ENCODE results near the gene CDH8.
A peak's percentile ranks its signal among the peaks of the same experiment; 100 is the strongest.
"Not testable (repeated sequence)": the region's sequence is repeated elsewhere in the genome, so short reads cannot be mapped to it uniquely, and the experiment has no call there.

CDH8 gene

GRCh38 chr16:61926766-61927165 is 109.5 kb downstream of the CDH8 start:
- DNase-seq = no peak

DNA sequence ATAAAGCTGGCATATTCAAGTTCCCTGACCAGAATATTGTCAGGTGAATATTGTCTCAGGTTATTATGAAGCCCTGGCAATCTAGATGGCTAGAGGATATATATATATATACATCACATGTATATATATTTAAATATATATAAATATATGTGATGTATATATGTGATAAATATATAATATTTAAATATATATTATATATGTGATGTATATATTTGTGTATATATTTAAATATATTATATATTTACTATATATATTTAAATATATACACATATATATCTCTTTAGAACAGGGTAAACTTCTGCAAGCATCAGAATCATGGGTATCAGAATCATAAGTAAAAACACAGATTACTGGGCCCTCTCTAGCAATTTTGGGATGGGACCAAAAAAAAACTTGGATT is 112.6 kb downstream of the CDH8 start:
- DNase-seq = no peak

DNA sequence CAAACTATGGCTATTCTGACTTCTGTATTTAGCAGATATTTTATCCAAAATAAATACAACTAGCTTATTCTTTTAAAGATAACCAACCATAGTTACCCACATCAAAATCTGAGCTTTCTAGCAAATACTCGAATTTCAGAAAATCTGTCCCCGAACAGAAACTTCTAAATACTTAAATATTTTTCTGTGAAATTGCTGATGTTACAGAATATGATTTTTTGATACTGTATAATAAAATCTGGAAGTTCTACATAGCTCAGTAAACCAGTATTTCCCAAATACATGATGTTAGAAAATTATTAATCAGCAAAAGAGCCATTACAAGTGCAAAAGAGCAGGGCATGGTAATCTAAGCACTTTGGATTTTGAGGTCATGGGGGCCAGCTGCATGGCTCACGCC is 114.9 kb downstream of the CDH8 start:
- DNase-seq = no peak

GRCh38 chr16:61917865-61918826 is 118.1 kb downstream of the CDH8 start:
- DNase-seq = not testable (repeated sequence)

DNA sequence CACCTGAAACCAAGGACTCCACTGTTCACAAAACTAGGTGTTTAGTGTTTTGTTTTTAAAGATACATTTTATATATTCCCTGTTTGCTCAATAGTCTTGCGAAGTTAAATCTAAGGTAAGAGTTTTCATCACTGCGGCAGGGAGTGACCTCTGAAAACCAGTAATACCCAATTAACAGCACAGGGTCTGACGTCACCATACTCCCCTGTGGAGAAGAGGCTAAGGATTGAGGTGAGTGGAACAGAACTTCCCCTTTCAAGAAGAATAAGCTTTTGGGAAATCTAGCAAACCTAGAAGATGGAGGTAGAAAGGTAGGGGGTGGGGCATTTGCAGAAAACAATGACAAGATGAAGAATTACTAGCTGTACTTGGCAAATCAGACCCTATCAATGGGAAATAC is 120.7 kb downstream of the CDH8 start:
- DNase-seq = no peak

DNA sequence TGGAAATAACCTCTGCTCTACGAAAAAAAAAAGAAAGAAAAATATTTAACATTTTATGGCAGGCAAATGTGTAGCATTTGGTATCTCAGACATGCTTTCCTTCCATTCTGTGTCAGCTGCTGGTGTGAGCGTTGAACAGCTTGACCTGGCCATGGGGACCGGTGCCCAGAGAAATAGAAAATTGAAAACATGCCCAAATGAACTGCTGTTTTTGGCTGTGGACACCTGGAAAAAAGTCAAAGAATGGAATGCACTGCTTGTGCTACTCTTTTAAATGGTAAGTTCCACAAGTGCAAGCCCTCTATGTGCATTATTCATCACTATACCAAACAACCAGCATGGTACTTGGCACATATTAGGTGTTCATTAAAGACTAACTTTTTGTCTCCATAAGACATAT is 127.2 kb downstream of the CDH8 start:
- DNase-seq = peak; percentile 78

- no peak for DNase-seq
These were observed 127.8 kb downstream of the CDH8 start for GRCh38 chr16:61908426-61908825.

DNA sequence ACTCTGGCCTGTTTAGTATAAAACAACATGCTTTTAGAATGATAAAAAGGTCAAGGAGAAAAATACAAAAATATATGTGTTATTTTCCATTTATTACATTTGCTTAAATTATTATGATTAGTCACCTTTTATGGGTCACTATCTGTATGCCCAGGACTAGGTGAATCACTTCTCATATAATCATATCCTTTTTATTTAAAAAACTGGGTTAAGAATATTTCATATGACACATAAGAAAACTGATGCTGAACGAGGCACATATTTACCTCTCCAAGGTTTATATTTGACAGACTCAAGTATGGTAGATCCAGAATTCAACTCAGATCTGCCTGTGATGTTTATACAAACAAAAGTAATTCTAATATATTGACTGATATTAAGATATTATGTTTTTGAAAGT is 134.5 kb downstream of the CDH8 start:
- DNase-seq = no peak

DNA sequence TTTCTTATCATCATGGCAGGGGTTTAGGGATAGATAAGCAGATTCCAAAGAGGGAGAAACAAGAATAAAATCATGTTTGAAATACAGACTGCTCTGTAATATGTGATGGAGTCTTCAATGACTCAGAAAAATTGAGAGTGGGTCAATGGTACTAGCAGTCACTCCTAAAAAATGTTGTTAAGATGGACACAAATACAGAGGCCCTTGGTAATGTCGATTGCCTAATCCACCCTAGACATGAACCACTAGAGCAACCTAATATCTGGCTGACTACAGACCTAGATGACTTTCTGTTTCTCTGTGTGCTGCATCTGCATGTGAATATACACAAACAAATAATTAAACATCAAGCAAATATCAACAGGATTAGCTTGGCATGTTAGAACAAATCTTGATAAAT is 135.8 kb downstream of the CDH8 start:
- no peak for DNase-seq

GRCh38 chr16:61897657-61898056 is 138.6 kb downstream of the CDH8 start:
- no peak for DNase-seq

- DNase-seq = no peak
These were observed 143.7 kb downstream of the CDH8 start for GRCh38 chr16:61892531-61892930.

DNA sequence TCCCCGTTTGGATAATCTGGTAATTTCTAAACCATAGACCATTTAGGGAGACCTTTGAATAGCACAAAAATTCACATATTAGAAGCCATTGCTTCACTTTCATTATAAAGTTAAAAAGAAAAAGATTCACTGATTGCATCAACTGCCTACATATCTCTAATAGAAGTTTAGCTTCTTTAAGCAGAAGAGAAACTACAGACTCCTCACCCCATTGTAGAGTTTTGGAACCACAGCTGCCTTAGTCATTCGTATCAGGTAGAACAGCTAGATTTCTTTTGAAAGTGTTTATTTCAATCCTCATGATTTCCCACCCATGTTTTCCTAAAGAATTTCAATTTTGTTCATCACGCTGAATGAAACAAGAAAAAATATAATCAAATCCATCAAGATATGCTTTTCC is 144.8 kb downstream of the CDH8 start:
- DNase-seq = no peak

- DNase-seq = no peak
These were observed 145.9 kb downstream of the CDH8 start for GRCh38 chr16:61890386-61890785.

GRCh38 chr16:61887903-61888302 is 148.3 kb downstream of the CDH8 start:
- no peak for DNase-seq

- DNase-seq = no peak
These were observed 150.9 kb downstream of the CDH8 start for GRCh38 chr16:61885343-61885742.

GRCh38 chr16:61879306-61879705 is 156.9 kb downstream of the CDH8 start:
- DNase-seq = no peak

GRCh38 chr16:61877436-61877835 is 158.8 kb downstream of the CDH8 start:
- no peak for DNase-seq

- DNase-seq = no peak
These were observed 163.5 kb downstream of the CDH8 start for GRCh38 chr16:61872778-61873119.

GRCh38 chr16:61871837-61872777 is 164.1 kb downstream of the CDH8 start:
- DNase-seq = no peak

- DNase-seq = no peak
These were observed 173.8 kb downstream of the CDH8 start for GRCh38 chr16:61862221-61863155.

DNA sequence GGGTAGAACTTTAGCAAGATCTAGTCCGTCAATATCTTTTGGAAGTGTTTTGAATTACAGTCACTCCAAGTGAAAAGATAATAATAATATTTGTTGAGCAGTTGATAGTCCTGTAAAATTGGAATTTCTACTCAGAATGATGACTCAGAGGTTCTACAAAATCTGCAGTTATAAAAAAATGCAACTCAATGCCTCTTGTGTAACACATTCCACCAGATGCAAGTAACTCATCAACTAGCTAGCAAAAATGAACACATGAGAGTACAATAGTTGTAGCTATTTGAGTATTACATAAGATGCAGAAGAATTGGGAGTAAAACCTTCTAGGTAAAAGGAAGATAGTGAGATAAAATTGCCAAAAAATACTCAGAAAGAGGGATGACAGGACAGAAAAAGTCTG is 177.2 kb downstream of the CDH8 start:
- DNase-seq = no peak

- DNase-seq = no peak
These were observed 193.6 kb downstream of the CDH8 start for GRCh38 chr16:61842666-61843065.
